H54 (cell line): ENCODE measurements around the gene NXPE3.
"Not testable (repeated sequence)": the region's sequence is repeated elsewhere in the genome, so short reads cannot be mapped to it uniquely, and the experiment has no call there.

Source experiments
- DNase-seq: peaks from one replicate; pipeline ENCODE4 v3.0.0; 2011; ENCODE audit warnings: low spot score, mixed read lengths; ENCODE audit not compliant: insufficient read length
- FAIRE-seq: peaks from 3 replicates; lab custom pipeline; 2011; peaks lifted over from hg19 to GRCh38; lab: Jason Lieb, UNC
- POLR2A ChIP-seq: IDR thresholded peaks from 2 replicates; pipeline ENCODE4 v1.6.1; 2011; ENCODE audit warnings: low read depth, mild to moderate bottlenecking, low read length

NXPE3 gene

GRCh38 chr3:101779047-101779821, at the start of gene NXPE3:
TSS of gene NXPE3 (plus strand) at chr3:101779211. CDS start at chr3:101785597, 6,386 bp downstream.
- peak; percentile 46 for TF ChIP-seq POLR2A
- DNase-seq (peak; percentile 74), FAIRE-seq (peak; percentile 75)

- no peak for TF ChIP-seq POLR2A
- DNase-seq (no peak), FAIRE-seq (no peak)
Measured at GRCh38 chr3:101729586-101729985, 49.4 kb upstream of the NXPE3 start.

GRCh38 chr3:101730839-101731238, 48.2 kb upstream of the NXPE3 start:
- FAIRE-seq (no peak), DNase-seq (no peak)
- TF ChIP-seq POLR2A, result no peak

- TF ChIP-seq POLR2A, result no peak
- FAIRE-seq, result no peak
- DNase-seq, result no peak
Measured at GRCh38 chr3:101732240-101732641, 46.8 kb upstream of the NXPE3 start.

GRCh38 chr3:101735833-101736232, 43.2 kb upstream of the NXPE3 start:
- FAIRE-seq (no peak), DNase-seq (no peak)
- no peak for TF ChIP-seq POLR2A

- not testable (repeated sequence) for DNase-seq, FAIRE-seq
Measured at GRCh38 chr3:101741914-101742313, 37.1 kb upstream of the NXPE3 start.

- DNase-seq, result no peak
- FAIRE-seq, result no peak
- no peak for TF ChIP-seq POLR2A
Measured at GRCh38 chr3:101744811-101745210, 34.2 kb upstream of the NXPE3 start.

GRCh38 chr3:101745934-101746333, 33.1 kb upstream of the NXPE3 start:
- not testable (repeated sequence) for DNase-seq, FAIRE-seq

GRCh38 chr3:101753386-101754113, 25.5 kb upstream of the NXPE3 start:
- DNase-seq, FAIRE-seq: not testable (repeated sequence)

GRCh38 chr3:101758224-101758623, 20.8 kb upstream of the NXPE3 start:
- FAIRE-seq, result no peak
- DNase-seq, result no peak
- no peak for TF ChIP-seq POLR2A

- no peak for TF ChIP-seq POLR2A
- FAIRE-seq (no peak), DNase-seq (no peak)
Measured at GRCh38 chr3:101762041-101762646, 16.9 kb upstream of the NXPE3 start.

- FAIRE-seq, DNase-seq: not testable (repeated sequence)
Measured at GRCh38 chr3:101777745-101778281, 1.2 kb upstream of the NXPE3 start.

- TF ChIP-seq POLR2A, result no peak
- FAIRE-seq, result no peak
- DNase-seq, result no peak
Measured at GRCh38 chr3:101778385-101779046, 495 bp upstream of the NXPE3 start.

- FAIRE-seq (no peak), DNase-seq (no peak)
- TF ChIP-seq POLR2A, result no peak
Measured at GRCh38 chr3:101779822-101780381, 891 bp downstream of the NXPE3 start.
